GM23248 (cell line): ENCODE results near the gene DNLZ. TPM values are rescaled to one million over a fixed set of nuclear protein-coding genes. Genes with fewer than 3 reads are reported as not detected.

Experiments used
- DNase-seq: peaks from one replicate; pipeline ENCODE4 v3.0.0-alpha.2; 2015
- H2AFZ ChIP-seq: fragments of 200-600 bp; sonication (generic); 2 replicates; pipeline ENCODE4 v1.6.1; 2016; ENCODE audit warnings: antibody characterized with exemption
- H3F3A ChIP-seq: fragments of 200-600 bp; sonication (generic); 2 replicates; pipeline ENCODE4 v1.6.1; 2016; ENCODE audit warnings: mild to moderate bottlenecking, antibody characterized with exemption, mixed run types; ENCODE audit not compliant: insufficient read depth
- H3K27ac ChIP-seq: fragments of 200-600 bp; sonication (generic); 2 replicates; pipeline ENCODE4 v1.5.1; 2016; ENCODE audit warnings: mild to moderate bottlenecking
- H3K27me3 ChIP-seq: fragments of 200-600 bp; sonication (generic); replicated peaks from 2 replicates; pipeline ENCODE4 v1.6.1; 2016; ENCODE audit warnings: mild to moderate bottlenecking; ENCODE audit not compliant: insufficient read depth
- H3K36me3 ChIP-seq: fragments of 200-600 bp; sonication (generic); 2 replicates; pipeline ENCODE4 v1.6.1; 2016; ENCODE audit warnings: low read depth, mild to moderate bottlenecking
- H3K4me1 ChIP-seq: fragments of 200-600 bp; sonication (generic); 2 replicates; pipeline ENCODE4 v1.6.1; 2016; ENCODE audit warnings: mild to moderate bottlenecking; ENCODE audit not compliant: insufficient read depth
- H3K4me2 ChIP-seq: fragments of 200-600 bp; sonication (generic); one replicate; pipeline ENCODE4 v1.6.1; 2016; ENCODE audit warnings: mild to moderate bottlenecking; ENCODE audit not compliant: unreplicated experiment
- H3K4me3 ChIP-seq: fragments of 200-600 bp; sonication (generic); 2 replicates; pipeline ENCODE4 v1.5.1; 2016; ENCODE audit warnings: mild to moderate bottlenecking
- H3K79me2 ChIP-seq: fragments of 200-600 bp; sonication (generic); 2 replicates; pipeline ENCODE4 v1.6.1; 2016; ENCODE audit warnings: mild to moderate bottlenecking; ENCODE audit not compliant: insufficient read depth
- H3K9ac ChIP-seq: fragments of 200-600 bp; sonication (generic); 2 replicates; pipeline ENCODE4 v1.6.1; 2016; ENCODE audit warnings: mild to moderate bottlenecking
- H3K9me2 ChIP-seq: fragments of 200-600 bp; sonication (generic); 2 replicates; pipeline ENCODE4 v1.6.1; 2016; ENCODE audit warnings: mixed run types, mild to moderate bottlenecking, moderate library complexity; ENCODE audit not compliant: insufficient read depth
- H3K9me3 ChIP-seq: fragments of 200-600 bp; sonication (generic); one replicate; pipeline ENCODE4 v1.6.1; 2017; ENCODE audit warnings: low read depth
- H4K20me1 ChIP-seq: fragments of 200-600 bp; sonication (generic); 2 replicates; pipeline ENCODE4 v1.6.0; 2016; ENCODE audit not compliant: insufficient read depth
- EZH2 ChIP-seq: fragments of 200-600 bp; sonication (generic); IDR thresholded peaks from 2 replicates; pipeline ENCODE4 v1.6.1; 2018; ENCODE audit warnings: antibody characterized with exemption, mild to moderate bottlenecking; ENCODE audit not compliant: insufficient read depth, poor library complexity, severe bottlenecking
- EZH2phosphoT487 ChIP-seq: fragments of 200-600 bp; sonication (generic); IDR thresholded peaks from 2 replicates; pipeline ENCODE4 v1.6.1; 2018; ENCODE audit warnings: antibody characterized with exemption, moderate library complexity, mild to moderate bottlenecking, low read depth; ENCODE audit not compliant: insufficient read depth
- WGBS, 2 experiments: methylation state at CpG; one replicate each; pipeline ENCODE4 v1.1.6; 2015 to 2017; ENCODE audit warnings: low lambda C conversion rate in 2 of 2, low coverage in 1 of 2; ENCODE audit errors: missing lambda C conversion rate in 2 of 2; 5-methylcytosine and 5-hydroxymethylcytosine counted together
- in situ Hi-C: fragments of 300-500 bp; cut with MboI; formaldehyde crosslinking; loops from 2 replicates; pipeline ENCODE4 v1.15.0; 2020
- polyA plus RNA-seq: library from polyadenylated mRNA; unstranded; fragments of >200 nt; fragmentation: Nextera tagmentation; extraction: Ambion mirVana; gene quantifications from 2 replicates; pipeline ENCODE4 v1.2.1, GENCODE V29; 2016
- total RNA-seq: library from RNA; depleted of rRNA; stranded (reverse); fragments of >200 nt; shearing (Covaris generic); gene quantifications from 2 replicates; pipeline ENCODE4 v1.2.3, GENCODE V29; 2014

DNLZ gene
- total and polyA plus RNA-seq, 2 experiments from 2014 or later: 27.1 to 49.8 TPM

GRCh38 chr9:136367296-136368145, 4.0 kb upstream of the DNLZ start:
- DNase-seq: no peak
- Histone ChIP-seq H3K9me2 (no peaks in the 10 kb centered on the region), H3K36me3 (no peaks in the 10 kb centered on the region), H3K9me3 (no peaks in the 10 kb centered on the region), H3K4me1 (peaks cover 15% of the 10 kb centered on the region), H3K9ac (no peak overlapping the region), H2AFZ (no peak overlapping the region), H3K4me3 (no peak overlapping the region), H3K4me2 (no peak overlapping the region), H4K20me1 (no peaks in the 10 kb centered on the region), H3K27me3 (no peaks in the 10 kb centered on the region), H3K27ac (no peak overlapping the region), H3K79me2 (no peaks in the 10 kb centered on the region), H3F3A (no peaks in the 10 kb centered on the region)
- 85 to 88% methylated on average over 37 to 45 of the region's 45 CpGs for WGBS, 2 experiments
- in situ Hi-C loops: no loop called here
- TF ChIP-seq EZH2phosphoT487: no peak
- no peak for TF ChIP-seq EZH2

- Histone ChIP-seq H3K9me2 (no peaks in the 10 kb centered on the region), H3K27ac (no peak overlapping the region), H3K4me1 (peaks cover 13% of the 10 kb centered on the region), H2AFZ (no peak overlapping the region), H3F3A (no peaks in the 10 kb centered on the region), H4K20me1 (no peaks in the 10 kb centered on the region), H3K79me2 (no peaks in the 10 kb centered on the region), H3K9ac (no peak overlapping the region), H3K9me3 (no peaks in the 10 kb centered on the region), H3K4me2 (no peak overlapping the region), H3K27me3 (no peaks in the 10 kb centered on the region), H3K4me3 (no peak overlapping the region), H3K36me3 (no peaks in the 10 kb centered on the region)
- WGBS, 2 experiments: 83 to 86% methylated on average over 9 of the region's 9 CpGs
- TF ChIP-seq EZH2phosphoT487 (no peak), EZH2 (no peak)
- in situ Hi-C loops: no loop called here
- DNase-seq: no peak
Measured at GRCh38 chr9:136366826-136367225, 3.3 kb upstream of the DNLZ start.

DNA sequence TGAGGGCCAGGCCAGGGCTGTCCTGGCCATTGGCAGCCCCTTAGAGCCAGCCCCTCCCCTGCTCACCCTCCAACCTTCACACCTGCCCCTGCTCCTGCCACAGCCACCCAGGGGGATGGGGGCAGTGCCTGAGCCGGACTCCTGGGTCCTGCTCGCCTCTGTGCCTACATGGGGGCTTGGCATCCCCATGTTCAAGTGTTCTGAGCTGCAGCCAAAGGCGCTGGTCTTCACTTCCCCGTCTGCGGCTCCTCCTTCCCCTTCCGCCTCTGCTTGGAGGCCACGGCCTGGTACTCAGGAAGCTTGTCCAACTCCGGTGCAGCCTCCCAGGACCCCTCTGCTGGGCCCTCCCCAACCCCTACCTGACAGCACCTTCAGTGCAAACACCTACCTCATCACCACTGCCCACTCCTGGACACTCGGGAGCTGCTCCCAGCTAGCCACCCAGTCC, 2.3 kb upstream of the DNLZ start:
- 57 to 61% methylated on average over 8 to 9 of the region's 9 CpGs for WGBS, 2 experiments
- no peak overlapping the region for H3K4me3 ChIP-seq
- no peak overlapping the region for H2AFZ ChIP-seq
- no peak for TF ChIP-seq EZH2
- TF ChIP-seq EZH2phosphoT487: no peak
- no peaks in the 10 kb centered on the region for H3F3A ChIP-seq
- H3K79me2 ChIP-seq: no peaks in the 10 kb centered on the region
- H3K27me3 ChIP-seq: no peaks in the 10 kb centered on the region
- H3K9me3 ChIP-seq: no peaks in the 10 kb centered on the region
- H3K36me3 ChIP-seq: no peaks in the 10 kb centered on the region
- H3K9ac ChIP-seq: no peak overlapping the region
- in situ Hi-C loops: no loop called here
- no peak for DNase-seq
- no peak overlapping the region for H3K27ac ChIP-seq
- H3K4me1 ChIP-seq: peaks cover 23% of the 10 kb centered on the region
- no peak overlapping the region for H3K4me2 ChIP-seq
- H4K20me1 ChIP-seq: no peaks in the 10 kb centered on the region
- no peaks in the 10 kb centered on the region for H3K9me2 ChIP-seq

GRCh38 chr9:136364942-136365774, 1.6 kb upstream of the DNLZ start:
- H3K9ac ChIP-seq: no peak overlapping the region
- H2AFZ ChIP-seq: no peak overlapping the region
- peaks cover 25% of the 10 kb centered on the region for H3K4me1 ChIP-seq
- in situ Hi-C loops: no loop called here
- no peaks in the 10 kb centered on the region for H3K36me3 ChIP-seq
- no peak for TF ChIP-seq EZH2
- TF ChIP-seq EZH2phosphoT487: no peak
- H3K4me2 ChIP-seq: no peak overlapping the region
- no peaks in the 10 kb centered on the region for H3K9me2 ChIP-seq
- no peaks in the 10 kb centered on the region for H3F3A ChIP-seq
- H3K9me3 ChIP-seq: no peaks in the 10 kb centered on the region
- H3K4me3 ChIP-seq: no peak overlapping the region
- WGBS, 2 experiments: 57 to 64% methylated on average over 27 to 31 of the region's 31 CpGs
- DNase-seq: no peak
- no peaks in the 10 kb centered on the region for H3K27me3 ChIP-seq
- H3K27ac ChIP-seq: no peak overlapping the region
- no peaks in the 10 kb centered on the region for H3K79me2 ChIP-seq
- no peaks in the 10 kb centered on the region for H4K20me1 ChIP-seq
